GM11168 (cell line): ENCODE data around the gene AP1AR.
"Not testable (repeated sequence)": the region's sequence is repeated elsewhere in the genome, so short reads cannot be mapped to it uniquely, and the experiment has no call there.

Experiments used
- in situ Hi-C: fragments of 300-500 bp; cut with MboI; formaldehyde crosslinking; loops from one replicate; pipeline ENCODE4 v1.12.0; 2022; ENCODE audit warnings: low sequenced_read_pairs; ENCODE audit not compliant: unreplicated experiment

Gene AP1AR

GRCh38 chr4:112302320-112303274 lies 71.0 kb downstream of the AP1AR start:
- in situ Hi-C loops: no loop called here

GRCh38 chr4:112305477-112305876 lies 73.9 kb downstream of the AP1AR start:
- in situ Hi-C loops: not testable (repeated sequence)

DNA sequence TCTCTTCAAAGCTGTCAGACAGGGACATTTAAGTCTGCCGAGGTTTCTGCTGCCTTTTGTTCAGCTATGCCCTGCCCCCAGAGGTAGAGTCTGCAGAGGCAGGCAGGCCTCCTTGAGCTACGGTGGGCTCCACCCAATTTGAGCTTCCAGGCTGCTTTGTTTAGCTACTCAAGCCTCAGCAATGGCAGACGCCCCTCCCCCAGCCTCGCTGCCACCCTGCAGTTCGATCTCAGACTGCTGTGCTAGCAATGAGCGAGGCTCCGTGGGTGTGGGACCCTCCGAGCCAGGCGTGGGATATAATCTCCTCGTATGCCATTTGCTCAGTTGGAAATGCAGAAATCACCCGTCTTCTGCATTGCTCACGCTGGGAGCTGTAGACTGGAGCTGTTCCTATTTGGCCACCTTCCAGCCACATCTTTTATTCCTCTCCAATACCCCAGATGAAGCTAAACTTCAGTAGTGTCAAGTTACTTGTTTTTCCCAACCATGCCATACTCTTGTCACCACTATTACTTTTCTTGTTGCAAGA lies 77.7 kb downstream of the AP1AR start:
- in situ Hi-C loops: not testable (repeated sequence)

DNA sequence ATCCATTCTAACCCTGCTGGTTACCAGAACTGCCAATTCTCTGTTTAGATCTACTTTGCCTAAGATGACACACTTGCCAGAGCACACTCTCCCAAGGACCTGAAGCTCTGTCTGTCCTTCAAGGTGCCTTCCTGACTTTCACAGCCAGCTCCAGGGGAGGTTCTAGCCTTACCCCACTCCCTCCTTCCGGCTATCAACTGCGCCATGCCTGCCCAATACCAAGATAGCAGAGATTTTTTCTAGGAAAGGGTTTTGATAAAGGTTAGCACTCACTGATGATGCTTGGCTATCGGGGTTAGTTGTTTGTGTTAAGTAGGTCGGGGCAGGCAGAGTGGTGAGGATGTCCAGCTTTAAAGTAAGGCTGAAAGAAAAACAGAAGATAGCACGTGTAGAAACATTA lies 79.9 kb downstream of the AP1AR start:
- in situ Hi-C loops: no loop called here

GRCh38 chr4:112312610-112313239 lies 81.1 kb downstream of the AP1AR start:
- in situ Hi-C loops: no loop called here

GRCh38 chr4:112315446-112315845 lies 83.9 kb downstream of the AP1AR start:
- in situ Hi-C loops: no loop called here

- in situ Hi-C loops: no loop called here
Observed at GRCh38 chr4:112316360-112316759, 84.8 kb downstream of the AP1AR start.

- in situ Hi-C loops: no loop called here
Observed at GRCh38 chr4:112318239-112319142, 86.9 kb downstream of the AP1AR start.
